ENCODE results near the gene HOXB5. TPM values are rescaled to one million over a fixed set of nuclear protein-coding genes. Genes with fewer than 3 reads are reported as not detected.

HOXB5 gene
- total RNA-seq, 6 experiments from 2014 or later, result not detected

GRCh38 chr17:48630009-48630924, 36.7 kb upstream of the HOXB5 start:
- Mint-ChIP-seq H3K27me3 (ENCODE audit: insufficient read depth) (peaks cover 75% of the 10 kb centered on the region), H3K36me3 (ENCODE audit: low read depth) (no peaks in the 10 kb centered on the region), H3K4me1 (ENCODE audit: low read depth) (no peaks in the 10 kb centered on the region), H3K4me3 (no peak overlapping the region), H3K27ac (no peak overlapping the region), H3K9me3 (no peaks in the 10 kb centered on the region)
- no peak for DNase-seq
- TF ChIP-seq CTCF (IDR thresholded peaks at IDR 0.05), result no peak

- no peak for DNase-seq
- no peaks in the 10 kb centered on the region for H3K36me3 Mint-ChIP-seq (ENCODE audit: low read depth)
- H3K27ac Mint-ChIP-seq, result no peak overlapping the region
- no peaks in the 10 kb centered on the region for H3K9me3 Mint-ChIP-seq
- H3K27me3 Mint-ChIP-seq (ENCODE audit: insufficient read depth), result peaks cover 69% of the 10 kb centered on the region
- no peaks in the 10 kb centered on the region for H3K4me1 Mint-ChIP-seq (ENCODE audit: low read depth)
- TF ChIP-seq CTCF (IDR thresholded peaks at IDR 0.05), result no peak
- no peak overlapping the region for H3K4me3 Mint-ChIP-seq
These were observed 35.8 kb upstream of the HOXB5 start for GRCh38 chr17:48629411-48629759.

- H3K4me1 Mint-ChIP-seq (ENCODE audit: low read depth), result no peaks in the 10 kb centered on the region
- no peak overlapping the region for H3K4me3 Mint-ChIP-seq
- H3K36me3 Mint-ChIP-seq (ENCODE audit: low read depth), result no peaks in the 10 kb centered on the region
- no peak overlapping the region for H3K27ac Mint-ChIP-seq
- H3K9me3 Mint-ChIP-seq, result no peaks in the 10 kb centered on the region
- H3K27me3 Mint-ChIP-seq (ENCODE audit: insufficient read depth), result peaks cover 70% of the 10 kb centered on the region
- DNase-seq, result no peak
- no peak for TF ChIP-seq CTCF (IDR thresholded peaks at IDR 0.05)
These were observed 35.3 kb upstream of the HOXB5 start for GRCh38 chr17:48628649-48629410.

- H3K36me3 Mint-ChIP-seq (ENCODE audit: low read depth), result no peaks in the 10 kb centered on the region
- H3K27me3 Mint-ChIP-seq (ENCODE audit: insufficient read depth), result peaks cover 75% of the 10 kb centered on the region
- no peaks in the 10 kb centered on the region for H3K4me1 Mint-ChIP-seq (ENCODE audit: low read depth)
- DNase-seq, result no peak
- no peaks in the 10 kb centered on the region for H3K9me3 Mint-ChIP-seq
- no peak for TF ChIP-seq CTCF (IDR thresholded peaks at IDR 0.05)
- H3K4me3 Mint-ChIP-seq, result no peak overlapping the region
- H3K27ac Mint-ChIP-seq, result no peak overlapping the region
These were observed 34.3 kb upstream of the HOXB5 start for GRCh38 chr17:48627623-48628521.

- TF ChIP-seq CTCF (IDR thresholded peaks at IDR 0.05), result no peak
- Mint-ChIP-seq H3K36me3 (ENCODE audit: low read depth) (no peaks in the 10 kb centered on the region), H3K4me1 (ENCODE audit: low read depth) (no peaks in the 10 kb centered on the region), H3K9me3 (no peaks in the 10 kb centered on the region), H3K4me3 (no peak overlapping the region), H3K27ac (no peak overlapping the region), H3K27me3 (ENCODE audit: insufficient read depth) (peaks cover 75% of the 10 kb centered on the region)
- no peak for DNase-seq
These were observed 33.6 kb upstream of the HOXB5 start for GRCh38 chr17:48627118-48627597.
